Stomach smooth muscle (tissue), 2 donors: ENCODE measurements around the gene HSD17B12.

Experiments
- H3K27ac ChIP-seq: one replicate; pipeline ENCODE4 v1.7.0; 2013; ENCODE audit warnings: mild to moderate bottlenecking, low read length, inconsistent platforms
- H3K27me3 ChIP-seq, 2 donors: one replicate each; pipeline ENCODE4 v1.7.0; 2013; ENCODE audit warnings: low read length in 2 of 2; ENCODE audit not compliant: insufficient read depth in 2 of 2, control insufficient read depth in 1 of 2
- H3K36me3 ChIP-seq, 2 donors: one replicate each; pipeline ENCODE4 v1.7.0; 2013; ENCODE audit warnings: low read length in 2 of 2; ENCODE audit not compliant: control insufficient read depth in 2 of 2, insufficient read depth in 2 of 2
- H3K4me1 ChIP-seq: one replicate; pipeline ENCODE4 v1.7.0; 2013; ENCODE audit warnings: low read length; ENCODE audit not compliant: control insufficient read depth, insufficient read depth
- H3K4me3 ChIP-seq, 2 donors: one replicate each; pipeline ENCODE4 v1.7.0; 2013; ENCODE audit warnings: low read length in 2 of 2
- H3K9ac ChIP-seq, 2 donors: one replicate each; pipeline ENCODE4 v1.7.0; 2013; ENCODE audit warnings: low read length in 2 of 2, mild to moderate bottlenecking in 1 of 2
- H3K9me3 ChIP-seq, 2 donors: one replicate each; pipeline ENCODE4 v1.7.0; 2013; ENCODE audit warnings: low read length in 2 of 2; ENCODE audit not compliant: control insufficient read depth in 2 of 2
- donor health status: healthy.
- donor health status: Pancreatic carcinoma.

The HSD17B12 gene

GRCh38 chr11:43797337-43797736 lies 116.8 kb downstream of the HSD17B12 start:
- H3K27me3 ChIP-seq: no peaks in the 10 kb centered on the region
- H3K4me1 ChIP-seq: no peaks in the 10 kb centered on the region
- no peak overlapping the region for H3K27ac ChIP-seq
- H3K4me3 ChIP-seq: no peak overlapping the region
- no peaks in the 10 kb centered on the region for H3K9me3 ChIP-seq
- H3K9ac ChIP-seq: no peak overlapping the region
- peaks cover 0 to 3% of the 10 kb centered on the region in 2 donors for H3K36me3 ChIP-seq

GRCh38 chr11:43797866-43798265 lies 117.3 kb downstream of the HSD17B12 start:
- Histone ChIP-seq H3K9ac (no peak overlapping the region), H3K36me3 (peaks cover 0 to 3% of the 10 kb centered on the region in 2 donors), H3K9me3 (no peaks in the 10 kb centered on the region), H3K27ac (no peak overlapping the region), H3K4me1 (no peaks in the 10 kb centered on the region), H3K4me3 (no peak overlapping the region), H3K27me3 (no peaks in the 10 kb centered on the region)

GRCh38 chr11:43802509-43802908 lies 122.0 kb downstream of the HSD17B12 start:
- Histone ChIP-seq H3K27ac (no peak overlapping the region), H3K9ac (no peak overlapping the region), H3K9me3 (no peaks in the 10 kb centered on the region), H3K36me3 (peaks cover 0 to 8% of the 10 kb centered on the region in 2 donors), H3K4me1 (no peaks in the 10 kb centered on the region), H3K4me3 (no peak overlapping the region), H3K27me3 (no peaks in the 10 kb centered on the region)

GRCh38 chr11:43803766-43804165 lies 123.2 kb downstream of the HSD17B12 start:
- Histone ChIP-seq H3K9ac (no peak overlapping the region), H3K9me3 (no peaks in the 10 kb centered on the region), H3K4me3 (no peak overlapping the region), H3K36me3 (peaks cover 0 to 5% of the 10 kb centered on the region in 2 donors), H3K27me3 (no peaks in the 10 kb centered on the region), H3K4me1 (no peaks in the 10 kb centered on the region), H3K27ac (no peak overlapping the region)

GRCh38 chr11:43806976-43807375 lies 126.4 kb downstream of the HSD17B12 start:
- H3K4me1 ChIP-seq: no peaks in the 10 kb centered on the region
- H3K27me3 ChIP-seq: no peaks in the 10 kb centered on the region
- H3K9ac ChIP-seq: no peak overlapping the region
- H3K4me3 ChIP-seq: no peak overlapping the region
- peaks cover 0 to 5% of the 10 kb centered on the region in 2 donors for H3K36me3 ChIP-seq
- H3K27ac ChIP-seq: no peak overlapping the region
- H3K9me3 ChIP-seq: no peaks in the 10 kb centered on the region

- H3K4me3 ChIP-seq: no peak overlapping the region
- no peak overlapping the region for H3K27ac ChIP-seq
- no peak overlapping the region for H3K9ac ChIP-seq
- H3K9me3 ChIP-seq: no peaks in the 10 kb centered on the region
- no peaks in the 10 kb centered on the region for H3K4me1 ChIP-seq
- no peaks in the 10 kb centered on the region for H3K36me3 ChIP-seq
- H3K27me3 ChIP-seq: no peaks in the 10 kb centered on the region
Observed at GRCh38 chr11:43810929-43811596, 130.5 kb downstream of the HSD17B12 start.

GRCh38 chr11:43812471-43812870 lies 131.9 kb downstream of the HSD17B12 start:
- H3K4me3 ChIP-seq: no peak overlapping the region
- H3K9ac ChIP-seq: no peak overlapping the region
- H3K36me3 ChIP-seq: no peaks in the 10 kb centered on the region
- H3K4me1 ChIP-seq: no peaks in the 10 kb centered on the region
- no peak overlapping the region for H3K27ac ChIP-seq
- no peaks in the 10 kb centered on the region for H3K27me3 ChIP-seq
- no peaks in the 10 kb centered on the region for H3K9me3 ChIP-seq

- H3K9me3 ChIP-seq: no peaks in the 10 kb centered on the region
- H3K36me3 ChIP-seq: peaks cover 2 to 4% of the 10 kb centered on the region in 2 donors
- H3K27ac ChIP-seq: no peak overlapping the region
- no peaks in the 10 kb centered on the region for H3K27me3 ChIP-seq
- no peak overlapping the region for H3K4me3 ChIP-seq
- H3K9ac ChIP-seq: no peak overlapping the region
- no peaks in the 10 kb centered on the region for H3K4me1 ChIP-seq
Observed at GRCh38 chr11:43818220-43818619, 137.7 kb downstream of the HSD17B12 start.

GRCh38 chr11:43819926-43820325 lies 139.4 kb downstream of the HSD17B12 start:
- no peak overlapping the region for H3K9ac ChIP-seq
- H3K27ac ChIP-seq: no peak overlapping the region
- H3K27me3 ChIP-seq: no peaks in the 10 kb centered on the region
- H3K4me3 ChIP-seq: no peak overlapping the region
- H3K36me3 ChIP-seq: peaks cover 2 to 4% of the 10 kb centered on the region in 2 donors
- no peaks in the 10 kb centered on the region for H3K9me3 ChIP-seq
- no peaks in the 10 kb centered on the region for H3K4me1 ChIP-seq

GRCh38 chr11:43823316-43823715 lies 142.8 kb downstream of the HSD17B12 start:
- Histone ChIP-seq H3K4me1 (no peaks in the 10 kb centered on the region), H3K36me3 (peaks cover 2 to 4% of the 10 kb centered on the region in 2 donors), H3K4me3 (no peak overlapping the region), H3K27me3 (no peaks in the 10 kb centered on the region), H3K27ac (no peak overlapping the region), H3K9ac (no peak overlapping the region), H3K9me3 (no peaks in the 10 kb centered on the region)

- Histone ChIP-seq H3K4me1 (no peaks in the 10 kb centered on the region), H3K9ac (no peak overlapping the region), H3K27ac (no peak overlapping the region), H3K27me3 (no peaks in the 10 kb centered on the region), H3K36me3 (peaks cover 2 to 4% of the 10 kb centered on the region in 2 donors), H3K9me3 (no peaks in the 10 kb centered on the region), H3K4me3 (no peak overlapping the region)
Observed at GRCh38 chr11:43823851-43824250, 143.3 kb downstream of the HSD17B12 start.
